Measurements from ENCODE around the gene ZNF230. TPM values are rescaled to one million over a fixed set of nuclear protein-coding genes. Genes with fewer than 3 reads are reported as not detected.

ZNF230 gene
- total RNA-seq = 3.8 and 4.8 TPM in 2 replicates

GRCh38 chr19:44002566-44003460 is at the start of gene ZNF230:
Gene ZNF230 (plus strand): TSS chr19:44002957. CDS start chr19:44007079, 4,122 bp downstream.

GRCh38 chr19:43983912-43984686 is 18.7 kb upstream of the ZNF230 start, which contains the start of gene ZNF155:
Gene ZNF155 (plus strand): TSS chr19:43984188. CDS start chr19:43988544, 4,356 bp downstream.

GRCh38 chr19:44025217-44025936 is 22.6 kb downstream of the ZNF230 start, which contains the start of gene ZNF222:
Gene ZNF222 (plus strand): TSS chr19:44025379. CDS start chr19:44025437, 58 bp downstream.

DNA sequence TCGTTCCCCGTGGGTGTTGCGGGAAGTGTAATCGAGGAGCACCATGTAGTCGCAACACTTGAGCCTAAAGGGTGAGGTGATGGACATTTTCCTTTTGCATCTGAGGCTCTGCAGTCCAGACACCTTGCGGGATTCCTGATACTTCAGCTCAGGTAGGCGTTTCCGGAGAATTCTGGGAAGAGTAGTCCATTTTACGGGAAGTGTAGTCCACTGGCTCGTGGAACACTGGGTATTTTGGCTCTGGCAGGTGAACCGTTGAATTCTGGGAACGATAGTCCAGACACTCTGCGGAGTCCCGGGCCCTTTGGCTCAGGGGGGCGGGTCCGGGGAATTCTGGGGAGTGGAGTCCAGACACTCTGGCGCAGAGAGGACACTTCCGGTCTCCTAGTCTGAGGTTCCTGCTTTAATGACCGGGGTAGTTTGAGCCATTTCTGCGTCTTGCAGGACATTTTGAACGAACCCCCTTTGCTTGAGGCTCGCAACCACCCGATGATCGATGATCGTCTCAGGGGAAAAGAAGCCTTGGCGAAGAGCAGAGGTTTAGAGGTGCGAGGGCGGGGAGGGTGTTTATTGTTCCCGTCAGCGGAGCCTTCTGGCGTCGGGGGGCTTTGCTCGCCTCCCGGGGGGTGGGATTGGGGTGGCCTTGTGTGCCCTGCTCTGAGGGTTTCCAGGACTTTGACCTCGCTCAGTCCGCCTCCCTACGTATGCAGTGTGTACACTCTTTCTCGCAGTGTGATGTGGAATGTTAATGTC is 49.1 kb downstream of the ZNF230 start, which contains the start of gene ZNF223:
Gene ZNF223, plus strand, starts transcription at position 387 of the 753 bp plus-strand sequence. CDS start 3,141 bp downstream, outside the sequence.

Other genes starting within 250 kb of the ZNF230 start
- 8.6 and 9.3 TPM in 2 replicates for gene SMG9, start 248.0 kb upstream of the ZNF230 start, total RNA-seq
- gene KCNN4, start 222.0 kb upstream of the ZNF230 start, total RNA-seq = 1.0 and 2.6 TPM in 2 replicates
- 1.7 TPM in 1 of 2 replicates, not detected in the other for gene LYPD5, start 200.5 kb upstream of the ZNF230 start, total RNA-seq
- gene ZNF283, start 175.6 kb upstream of the ZNF230 start, total RNA-seq = 12.6 and 16.6 TPM in 2 replicates
- gene ZNF404, start 119.0 kb upstream of the ZNF230 start, total RNA-seq = 4.5 and 6.1 TPM in 2 replicates
- gene ZNF45, start 67.7 kb upstream of the ZNF230 start, total RNA-seq = 18.8 and 22.7 TPM in 2 replicates
- 12.9 and 20.5 TPM in 2 replicates for gene ZNF221, start 51.7 kb upstream of the ZNF230 start, total RNA-seq
- gene ZNF155, start 18.8 kb upstream of the ZNF230 start, total RNA-seq = 8.6 and 10.9 TPM in 2 replicates
- gene ZNF222, start 22.4 kb downstream of the ZNF230 start, total RNA-seq = 4.8 and 8.1 TPM in 2 replicates
- 6.3 and 9.3 TPM in 2 replicates for gene ZNF223, start 49.1 kb downstream of the ZNF230 start, total RNA-seq
- 3.3 and 3.8 TPM in 2 replicates for gene ZNF284, start 69.2 kb downstream of the ZNF230 start, total RNA-seq
- 27.8 and 30.1 TPM in 2 replicates for gene ZNF224, start 91.4 kb downstream of the ZNF230 start, total RNA-seq
- gene ZNF225, start 110.4 kb downstream of the ZNF230 start, total RNA-seq = 6.1 and 9.3 TPM in 2 replicates
- 10.8 and 12.2 TPM in 2 replicates for gene ZNF234, start 138.6 kb downstream of the ZNF230 start, total RNA-seq
- 17.9 and 21.8 TPM in 2 replicates for gene ZNF226, start 162.1 kb downstream of the ZNF230 start, total RNA-seq
- gene ZNF227, start 209.6 kb downstream of the ZNF230 start, total RNA-seq = 32.3 and 34.8 TPM in 2 replicates